ENCODE data around the gene EIF4A2. TPM values are rescaled to one million over a fixed set of nuclear protein-coding genes. Genes with fewer than 3 reads are reported as not detected.

The EIF4A2 gene
- total RNA-seq, 1 experiment from 2014 or later, result 398 TPM

DNA sequence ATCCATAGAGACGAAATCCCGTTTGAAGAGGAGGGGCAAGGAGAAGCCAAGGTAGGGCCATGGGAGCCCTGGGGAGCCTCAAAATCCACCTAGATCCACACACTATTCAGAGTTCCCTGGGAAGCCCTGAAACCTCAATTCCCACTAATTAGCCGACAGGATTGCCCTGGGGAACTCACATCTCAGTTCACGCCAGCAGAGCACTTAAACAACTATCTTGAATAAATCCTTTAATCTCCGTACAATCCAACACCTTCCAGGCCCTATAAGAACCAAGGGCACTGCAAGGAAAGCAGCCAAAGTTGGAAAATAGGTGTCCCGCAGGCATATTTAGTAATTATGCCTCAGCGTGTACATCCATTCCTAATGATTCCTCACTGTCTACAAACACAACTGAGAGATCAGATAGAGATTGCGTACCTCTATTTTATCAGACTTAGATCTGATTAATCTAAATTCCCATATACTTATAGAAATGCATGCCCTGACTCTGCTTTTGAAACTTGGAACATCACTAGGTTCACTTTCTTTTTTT lies 25.6 kb upstream of the EIF4A2 start:
- Mint-ChIP-seq H3K27ac (no peak overlapping the region), H3K27me3 (ENCODE audit: low read depth) (peaks cover 2% of the 10 kb centered on the region; the same call in 1 of the 2 replicates), H3K36me3 (ENCODE audit: insufficient read depth in 1 of 3, low read depth in 3 of 3) (no peaks in the 10 kb centered on the region), H3K9me3 (no peaks in the 10 kb centered on the region), H3K4me3 (no peak overlapping the region), H3K4me1 (peaks cover 6 to 15% of the 10 kb centered on the region in 2 experiments; a peak in 3 of 4 replicates)
- no peaks in the 10 kb centered on the region for H3K79me1 ChIP-seq (ENCODE audit: insufficient read depth, low read depth, low read length, poor library complexity, severe bottlenecking)
- H3K56ac ChIP-seq (ENCODE audit: insufficient read length, low read depth, low read length), result no peak overlapping the region
- no peak overlapping the region for H2BK15ac ChIP-seq (ENCODE audit: low read depth, low read length)
- no peak overlapping the region for H3K4ac ChIP-seq (ENCODE audit: low read depth, low read length)
- no peak overlapping the region for H4K91ac ChIP-seq (ENCODE audit: insufficient read length, low read depth, low read length)
- WGBS (ENCODE audit: extremely low coverage, insufficient read length, low lambda C conversion rate), result no CpG with 5 or more reads among the region's 8 CpGs
- no peak overlapping the region for H3K14ac ChIP-seq (ENCODE audit: insufficient read depth, low read length)
- no peak overlapping the region for H2BK12ac ChIP-seq (ENCODE audit: insufficient read length, low read depth, low read length)
- no peak overlapping the region for H2AK5ac ChIP-seq (ENCODE audit: insufficient read length, low read length)
- no peaks in the 10 kb centered on the region for H3K23me2 ChIP-seq (ENCODE audit: insufficient read length, low read depth, low read length, poor library complexity, severe bottlenecking)
- no peak overlapping the region for H3K27ac ChIP-seq (ENCODE audit: insufficient read length, low read depth, low read length)
- no peak overlapping the region for H3T11ph ChIP-seq (ENCODE audit: low read length)
- H3K9me3 ChIP-seq (ENCODE audit: control insufficient read depth, low read depth, low read length), result no peaks in the 10 kb centered on the region
- no peak overlapping the region for H2AFZ ChIP-seq (ENCODE audit: low read length)
- TF ChIP-seq, protein P1, sequence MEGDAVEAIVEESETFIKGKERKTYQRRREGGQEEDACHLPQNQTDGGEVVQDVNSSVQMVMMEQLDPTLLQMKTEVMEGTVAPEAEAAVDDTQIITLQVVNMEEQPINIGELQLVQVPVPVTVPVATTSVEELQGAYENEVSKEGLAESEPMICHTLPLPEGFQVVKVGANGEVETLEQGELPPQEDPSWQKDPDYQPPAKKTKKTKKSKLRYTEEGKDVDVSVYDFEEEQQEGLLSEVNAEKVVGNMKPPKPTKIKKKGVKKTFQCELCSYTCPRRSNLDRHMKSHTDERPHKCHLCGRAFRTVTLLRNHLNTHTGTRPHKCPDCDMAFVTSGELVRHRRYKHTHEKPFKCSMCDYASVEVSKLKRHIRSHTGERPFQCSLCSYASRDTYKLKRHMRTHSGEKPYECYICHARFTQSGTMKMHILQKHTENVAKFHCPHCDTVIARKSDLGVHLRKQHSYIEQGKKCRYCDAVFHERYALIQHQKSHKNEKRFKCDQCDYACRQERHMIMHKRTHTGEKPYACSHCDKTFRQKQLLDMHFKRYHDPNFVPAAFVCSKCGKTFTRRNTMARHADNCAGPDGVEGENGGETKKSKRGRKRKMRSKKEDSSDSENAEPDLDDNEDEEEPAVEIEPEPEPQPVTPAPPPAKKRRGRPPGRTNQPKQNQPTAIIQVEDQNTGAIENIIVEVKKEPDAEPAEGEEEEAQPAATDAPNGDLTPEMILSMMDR (conservative IDR thresholded peaks at IDR 0.05), result no peak
- no peak overlapping the region for H2BK5ac ChIP-seq (ENCODE audit: insufficient read length, low read length)
- no peaks in the 10 kb centered on the region for H3K79me2 ChIP-seq (ENCODE audit: insufficient read depth, low read length)
- DNase-seq, result no peak
- no peak overlapping the region for H3K23ac ChIP-seq (ENCODE audit: insufficient read length, low read depth, low read length)
- peaks cover 3% of the 10 kb centered on the region; the same call in 1 of the 2 replicates for H3K4me1 ChIP-seq (ENCODE audit: insufficient read depth, low read length)
- H4K20me1 ChIP-seq (ENCODE audit: control insufficient read depth, insufficient read depth, insufficient read length), result no peaks in the 10 kb centered on the region
- no peak overlapping the region for H3K18ac ChIP-seq (ENCODE audit: insufficient read length, low read depth, low read length)
- no peak overlapping the region for H4K8ac ChIP-seq (replicated peaks; ENCODE audit: insufficient read length, low read depth, low read length)
- H2BK120ac ChIP-seq (ENCODE audit: low read depth, low read length, poor library complexity, severe bottlenecking), result no peak overlapping the region
- H3K4me2 ChIP-seq (ENCODE audit: insufficient read depth, insufficient read length, low read length), result no peak overlapping the region
- H3K27me3 ChIP-seq (ENCODE audit: insufficient read depth, low read length), result no peaks in the 10 kb centered on the region
- H3K9ac ChIP-seq (ENCODE audit: extremely low read depth, insufficient read length, low read length), result no peak overlapping the region
- no peak overlapping the region for H4K5ac ChIP-seq (ENCODE audit: insufficient read length, low read depth, low read length)
- H2BK20ac ChIP-seq (ENCODE audit: low read depth, low read length, poor library complexity, severe bottlenecking), result no peak overlapping the region

All from H9 (cell line).